ENCODE data around the gene SPAG9. TPM values are rescaled to one million over a fixed set of nuclear protein-coding genes. Genes with fewer than 3 reads are reported as not detected.
A peak's percentile ranks its signal among the peaks of the same experiment; 100 is the strongest.

The SPAG9 gene
- total RNA-seq, 3 donors from 2014 or later, result 112 to 178 (median 128) TPM

DNA sequence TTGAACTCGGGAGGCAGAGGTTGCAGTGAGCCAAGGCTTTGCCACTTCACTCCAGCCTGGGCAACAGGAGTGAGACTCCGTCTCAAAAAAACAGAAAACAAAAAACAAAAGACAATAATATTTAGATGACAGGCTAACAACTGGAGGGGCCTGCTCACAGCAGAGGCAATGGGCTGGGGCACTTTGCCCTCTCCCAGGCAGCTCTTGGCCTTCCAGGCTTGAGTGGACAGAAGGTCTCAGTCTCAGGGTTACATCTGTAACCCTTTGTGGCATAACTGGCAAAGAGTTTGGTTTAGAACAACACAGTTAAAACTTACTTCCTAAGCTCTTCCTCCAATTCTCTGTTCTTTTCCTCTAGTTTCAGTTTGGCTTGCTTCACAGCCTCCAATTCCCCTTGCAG is 114.9 kb downstream of the SPAG9 start:
- no peak overlapping the region for H3K4me3 ChIP-seq
- H3K27me3 ChIP-seq, result no peaks in the 10 kb centered on the region
- TF ChIP-seq, protein P1, sequence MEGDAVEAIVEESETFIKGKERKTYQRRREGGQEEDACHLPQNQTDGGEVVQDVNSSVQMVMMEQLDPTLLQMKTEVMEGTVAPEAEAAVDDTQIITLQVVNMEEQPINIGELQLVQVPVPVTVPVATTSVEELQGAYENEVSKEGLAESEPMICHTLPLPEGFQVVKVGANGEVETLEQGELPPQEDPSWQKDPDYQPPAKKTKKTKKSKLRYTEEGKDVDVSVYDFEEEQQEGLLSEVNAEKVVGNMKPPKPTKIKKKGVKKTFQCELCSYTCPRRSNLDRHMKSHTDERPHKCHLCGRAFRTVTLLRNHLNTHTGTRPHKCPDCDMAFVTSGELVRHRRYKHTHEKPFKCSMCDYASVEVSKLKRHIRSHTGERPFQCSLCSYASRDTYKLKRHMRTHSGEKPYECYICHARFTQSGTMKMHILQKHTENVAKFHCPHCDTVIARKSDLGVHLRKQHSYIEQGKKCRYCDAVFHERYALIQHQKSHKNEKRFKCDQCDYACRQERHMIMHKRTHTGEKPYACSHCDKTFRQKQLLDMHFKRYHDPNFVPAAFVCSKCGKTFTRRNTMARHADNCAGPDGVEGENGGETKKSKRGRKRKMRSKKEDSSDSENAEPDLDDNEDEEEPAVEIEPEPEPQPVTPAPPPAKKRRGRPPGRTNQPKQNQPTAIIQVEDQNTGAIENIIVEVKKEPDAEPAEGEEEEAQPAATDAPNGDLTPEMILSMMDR (IDR thresholded peaks at IDR 0.05), result no peak
- no peak for TF ChIP-seq POLR2AphosphoS5 (IDR thresholded peaks at IDR 0.05)
- TF ChIP-seq POLR2A (IDR thresholded peaks at IDR 0.05), result no peak
- no peak overlapping the region for H3K27ac ChIP-seq
- no peaks in the 10 kb centered on the region for H3K4me1 ChIP-seq
- peaks cover 5% of the 10 kb centered on the region for H3K36me3 ChIP-seq
- no peaks in the 10 kb centered on the region for H3K9me3 ChIP-seq
- no peak for DNase-seq (ENCODE audit: low spot score in 2 of 2)
- intact Hi-C loops (cut with DNase I; ENCODE audit: low total_unique reads), result loop anchor here (10.0 kb wide), 1 partner anchor 149 kb away; the partner anchor contains the start of gene NME1

DNA sequence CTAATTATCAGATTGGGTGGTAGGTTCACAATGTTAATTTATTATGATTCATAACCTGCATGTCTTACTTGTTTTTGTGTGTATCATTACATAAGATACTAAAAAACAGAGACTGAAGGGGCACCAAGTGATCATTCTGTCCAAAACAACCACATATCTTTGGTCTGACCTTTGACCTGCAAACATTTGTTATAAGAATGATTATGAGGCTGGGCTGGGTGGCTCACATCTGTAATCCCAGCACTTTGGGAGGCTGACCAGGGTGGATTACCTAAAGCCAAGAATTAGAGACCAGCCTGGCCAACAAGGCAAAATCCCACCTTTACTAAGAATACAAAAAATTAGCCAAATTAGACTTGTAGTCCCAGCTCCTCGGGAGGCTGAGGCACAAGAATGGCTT is 116.4 kb downstream of the SPAG9 start:
- no peak for DNase-seq (ENCODE audit: low spot score in 2 of 2)
- no peak overlapping the region for H3K4me3 ChIP-seq
- H3K27ac ChIP-seq, result no peak overlapping the region
- intact Hi-C loops (cut with DNase I; ENCODE audit: low total_unique reads), result loop anchor here (10.0 kb wide), 1 partner anchor 151 kb away; the partner anchor contains the start of gene NME1
- no peaks in the 10 kb centered on the region for H3K4me1 ChIP-seq
- no peaks in the 10 kb centered on the region for H3K9me3 ChIP-seq
- peaks cover 5% of the 10 kb centered on the region for H3K36me3 ChIP-seq
- TF ChIP-seq POLR2AphosphoS5 (IDR thresholded peaks at IDR 0.05) (no peak), POLR2A (IDR thresholded peaks at IDR 0.05) (no peak)
- TF ChIP-seq, protein P1 (IDR thresholded peaks at IDR 0.05), result no peak
- no peaks in the 10 kb centered on the region for H3K27me3 ChIP-seq

DNA sequence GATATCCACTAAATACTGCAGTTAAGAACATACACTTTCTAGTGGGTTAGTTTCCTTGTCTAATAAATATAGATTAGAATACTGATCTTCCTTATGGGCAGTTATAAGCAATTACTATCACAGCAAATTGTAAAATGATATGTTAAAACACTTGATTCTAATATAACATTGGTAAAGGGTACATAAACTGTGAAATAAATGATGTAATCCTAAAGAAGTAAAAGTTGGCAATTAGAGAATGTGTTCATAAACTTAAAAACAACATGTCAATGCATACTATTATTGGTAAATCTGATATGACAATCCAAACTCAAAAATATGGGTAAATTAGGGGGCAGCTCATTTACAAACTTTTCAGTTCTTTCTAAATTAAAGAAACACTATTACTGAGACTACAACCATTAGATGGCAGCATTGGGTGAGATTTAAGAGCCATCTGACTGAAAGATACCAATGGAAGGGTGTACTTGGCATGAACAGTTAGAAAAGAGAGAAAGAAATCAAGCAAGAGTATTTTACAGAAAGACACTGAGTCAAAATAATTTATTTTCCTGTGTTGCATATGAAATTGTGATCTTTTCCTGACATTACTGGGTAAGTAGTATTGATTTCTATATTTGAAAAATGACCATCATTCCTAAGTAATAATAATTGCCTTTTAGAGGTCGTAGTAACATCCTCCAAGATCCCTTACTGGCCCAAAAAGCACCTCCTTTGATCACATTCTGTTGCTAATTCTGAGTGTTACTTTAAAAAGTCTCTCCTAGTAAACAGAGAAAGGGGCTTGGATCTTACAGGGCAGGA is 119.6 kb downstream of the SPAG9 start:
- H3K27me3 ChIP-seq, result no peaks in the 10 kb centered on the region
- DNase-seq (ENCODE audit: low spot score in 2 of 2), result no peak
- H3K4me1 ChIP-seq, result no peaks in the 10 kb centered on the region
- TF ChIP-seq POLR2AphosphoS5 (IDR thresholded peaks at IDR 0.05) (no peak), POLR2A (IDR thresholded peaks at IDR 0.05) (no peak)
- TF ChIP-seq, protein P1 (IDR thresholded peaks at IDR 0.05), result peak in 2 of 3 donors; percentile 58 to 67
- H3K27ac ChIP-seq, result no peak overlapping the region
- H3K9me3 ChIP-seq, result no peaks in the 10 kb centered on the region
- H3K36me3 ChIP-seq, result no peaks in the 10 kb centered on the region
- intact Hi-C loops (cut with DNase I; ENCODE audit: low total_unique reads), result loop anchor here (10.0 kb wide), 1 partner anchor 154 kb away; the partner anchor contains the start of gene NME1
- H3K4me3 ChIP-seq, result no peak overlapping the region

DNA sequence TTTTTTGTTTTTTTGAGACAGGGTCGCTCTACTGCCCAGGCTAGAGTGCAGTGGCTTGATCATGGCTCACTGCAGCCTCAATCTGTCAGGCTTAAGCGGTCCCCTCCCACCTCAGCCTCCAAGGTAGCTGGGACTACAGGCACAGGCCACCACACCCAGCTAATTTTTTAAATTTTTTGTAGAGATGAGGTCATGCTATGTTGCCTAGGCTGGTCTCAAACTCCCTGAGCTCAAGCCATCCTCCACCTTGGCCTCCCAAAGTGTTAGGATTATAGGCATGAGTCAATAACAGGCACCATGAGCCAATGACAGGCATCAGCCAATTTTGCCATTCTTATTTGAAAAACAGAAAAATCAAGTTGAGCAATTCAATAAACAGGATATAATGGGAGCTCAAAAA is 125.0 kb downstream of the SPAG9 start:
- no peak for DNase-seq (ENCODE audit: low spot score in 2 of 2)
- no peak overlapping the region for H3K4me3 ChIP-seq
- no peaks in the 10 kb centered on the region for H3K9me3 ChIP-seq
- no peak overlapping the region for H3K27ac ChIP-seq
- TF ChIP-seq POLR2A (IDR thresholded peaks at IDR 0.05) (no peak), POLR2AphosphoS5 (IDR thresholded peaks at IDR 0.05) (no peak)
- TF ChIP-seq, protein P1 (IDR thresholded peaks at IDR 0.05), result no peak
- intact Hi-C loops (cut with DNase I; ENCODE audit: low total_unique reads), result no loop called here
- no peaks in the 10 kb centered on the region for H3K4me1 ChIP-seq
- H3K36me3 ChIP-seq, result peaks cover 11% of the 10 kb centered on the region
- no peaks in the 10 kb centered on the region for H3K27me3 ChIP-seq

DNA sequence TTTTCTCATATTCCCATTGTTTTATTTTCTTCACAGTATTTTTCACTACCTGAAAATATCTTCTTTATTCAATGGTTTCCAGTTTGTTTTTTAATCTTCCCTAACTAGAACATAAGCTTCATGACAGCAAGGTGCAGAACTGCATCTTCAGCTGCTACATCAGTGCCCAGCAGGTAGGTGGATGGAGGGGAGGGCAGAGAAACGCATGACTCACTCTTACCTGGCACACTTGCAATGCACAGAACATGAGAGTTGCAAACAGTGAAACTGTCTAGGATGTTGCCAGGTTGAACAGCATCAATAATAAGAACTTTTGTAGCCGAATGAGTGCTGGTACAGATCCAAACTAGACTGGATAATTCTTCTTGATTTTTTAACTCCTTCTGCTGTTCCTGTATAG is 127.1 kb downstream of the SPAG9 start:
- Histone ChIP-seq H3K27ac (no peak overlapping the region), H3K4me1 (no peaks in the 10 kb centered on the region), H3K36me3 (peaks cover 11% of the 10 kb centered on the region), H3K27me3 (no peaks in the 10 kb centered on the region), H3K4me3 (no peak overlapping the region), H3K9me3 (no peaks in the 10 kb centered on the region)
- no peak for DNase-seq (ENCODE audit: low spot score in 2 of 2)
- intact Hi-C loops (cut with DNase I; ENCODE audit: low total_unique reads), result no loop called here
- TF ChIP-seq, protein P1 (IDR thresholded peaks at IDR 0.05), result no peak
- TF ChIP-seq POLR2A (IDR thresholded peaks at IDR 0.05) (no peak), POLR2AphosphoS5 (IDR thresholded peaks at IDR 0.05) (no peak)

Data from breast epithelium (tissue), 4 donors.